HEK293T (cell line): ENCODE measurements around the gene PFN1.

Experiments
- BHLHE40 ChIP-seq: fragments of 450-650 bp; IDR thresholded peaks from 2 replicates; pipeline ENCODE4 v1.6.1; 2016; ENCODE audit warnings: mild to moderate bottlenecking, moderate library complexity, borderline replicate concordance
- CTBP1 ChIP-seq: fragments of 450-650 bp; IDR thresholded peaks from 2 replicates; pipeline ENCODE4 v1.6.1; 2016; ENCODE audit warnings: borderline replicate concordance
- ELF4 ChIP-seq: fragments of 450-650 bp; IDR thresholded peaks from 2 replicates; pipeline ENCODE4 v1.6.1; 2017; ENCODE audit warnings: antibody characterized with exemption
- FOXA1 ChIP-seq: fragments of 450-650 bp; IDR thresholded peaks from 2 replicates; pipeline ENCODE4 v1.6.1; 2016; ENCODE audit warnings: mild to moderate bottlenecking
- FOXM1 ChIP-seq: fragments of 450-650 bp; IDR thresholded peaks from 2 replicates; pipeline ENCODE4 v1.6.1; 2017; ENCODE audit warnings: mild to moderate bottlenecking, borderline replicate concordance
- SP1 ChIP-seq: fragments of 450-650 bp; IDR thresholded peaks from 2 replicates; pipeline ENCODE4 v1.6.1; 2017
- TARDBP ChIP-seq: fragments of 450-650 bp; IDR thresholded peaks from 2 replicates; pipeline ENCODE4 v1.6.1; 2016
- ZNF384 ChIP-seq: fragments of 450-650 bp; IDR thresholded peaks from 2 replicates; pipeline ENCODE4 v1.6.1; 2016
- TF ChIP-seq, protein P1 (sequence below): fragments of 450-650 bp; IDR thresholded peaks from 2 replicates; pipeline ENCODE4 v1.6.1; 2016

DNA sequence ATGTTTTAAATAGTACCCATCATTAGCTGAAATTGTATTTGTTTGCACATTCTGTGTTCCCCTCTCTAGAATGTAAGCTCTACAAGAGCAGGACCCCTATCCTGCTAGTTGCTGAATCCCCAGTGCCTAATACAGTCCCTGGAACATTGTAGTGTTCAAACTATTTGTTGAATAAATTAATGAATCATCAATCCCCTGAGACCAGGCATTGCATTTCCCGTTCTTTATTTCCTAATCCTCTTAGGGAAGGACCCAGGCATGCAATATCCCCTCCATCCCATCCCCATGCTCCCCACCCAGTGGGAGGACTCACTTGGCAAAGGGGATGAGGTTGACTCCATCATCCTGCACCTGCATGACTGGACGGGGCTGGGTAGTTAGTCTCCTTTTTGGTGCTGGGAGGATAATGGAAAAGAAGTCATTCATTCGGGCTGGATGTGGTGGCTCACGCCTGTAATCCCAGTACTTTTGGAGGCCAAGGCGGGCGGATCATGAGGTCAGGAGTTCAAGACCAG lies 45.8 kb upstream of the PFN1 start:
- TF ChIP-seq, protein P1, sequence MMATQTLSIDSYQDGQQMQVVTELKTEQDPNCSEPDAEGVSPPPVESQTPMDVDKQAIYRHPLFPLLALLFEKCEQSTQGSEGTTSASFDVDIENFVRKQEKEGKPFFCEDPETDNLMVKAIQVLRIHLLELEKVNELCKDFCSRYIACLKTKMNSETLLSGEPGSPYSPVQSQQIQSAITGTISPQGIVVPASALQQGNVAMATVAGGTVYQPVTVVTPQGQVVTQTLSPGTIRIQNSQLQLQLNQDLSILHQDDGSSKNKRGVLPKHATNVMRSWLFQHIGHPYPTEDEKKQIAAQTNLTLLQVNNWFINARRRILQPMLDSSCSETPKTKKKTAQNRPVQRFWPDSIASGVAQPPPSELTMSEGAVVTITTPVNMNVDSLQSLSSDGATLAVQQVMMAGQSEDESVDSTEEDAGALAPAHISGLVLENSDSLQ = no peak
- no peak for TF ChIP-seq CTBP1
- no peak for TF ChIP-seq TARDBP
- TF ChIP-seq BHLHE40 = no peak
- TF ChIP-seq ELF4 = no peak
- TF ChIP-seq SP1 = no peak
- no peak for TF ChIP-seq ZNF384
- no peak for TF ChIP-seq FOXA1
- no peak for TF ChIP-seq FOXM1
